Cardiac muscle cell (in vitro differentiated cells and primary cell): ENCODE measurements around the gene POU3F1. TPM values are rescaled to one million over a fixed set of nuclear protein-coding genes. Genes with fewer than 3 reads are reported as not detected.
A peak's percentile ranks its signal among the peaks of the same experiment; 100 is the strongest.

Source experiments
- DNase-seq, 2 donors: peaks; one replicate each; pipeline versions ENCODE4 v3.0.0 to v3.0.0-alpha.2; 2010 to 2017; ENCODE audit warnings: low read depth in 1 of 2, low spot score in 1 of 2
- H3K27ac ChIP-seq: fragments of 200-600 bp; sonication (generic); 2 replicates; pipeline ENCODE4 v1.5.1; 2016
- H3K27me3 ChIP-seq: fragments of 200-600 bp; sonication (generic); 2 replicates; pipeline ENCODE4 v1.6.0; 2016; ENCODE audit warnings: control low read depth
- H3K36me3 ChIP-seq: fragments of 200-600 bp; sonication (generic); 2 replicates; pipeline ENCODE4 v1.5.1; 2016; ENCODE audit warnings: control low read depth
- H3K4me1 ChIP-seq: fragments of 200-600 bp; sonication (generic); 2 replicates; pipeline ENCODE4 v1.8.1; 2017; ENCODE audit warnings: low read depth, mild to moderate bottlenecking, mixed run types
- H3K4me3 ChIP-seq: fragments of 200-600 bp; sonication (generic); 2 replicates; pipeline ENCODE4 v1.5.1; 2016; ENCODE audit warnings: mild to moderate bottlenecking
- H3K9me3 ChIP-seq: fragments of 200-600 bp; sonication (generic); 2 replicates; pipeline ENCODE4 v1.5.1; 2017; ENCODE audit warnings: low read depth, mild to moderate bottlenecking, control low read depth
- polyA plus RNA-seq: library from polyadenylated mRNA; unstranded; fragments of >200 nt; fragmentation: Nextera tagmentation; extraction: Ambion mirVana; gene quantifications from 2 replicates; pipeline ENCODE4 v1.2.1, GENCODE V29; 2016
- total RNA-seq: library from RNA; depleted of rRNA; stranded (reverse); fragments of >200 nt; gene quantifications from 2 replicates; pipeline ENCODE4 v1.2.3, GENCODE V29; 2016
- TF ChIP-seq, protein P1 (sequence below): IDR thresholded peaks from 2 replicates; pipeline ENCODE4 v1.5.1; 2012; ENCODE audit warnings: low read depth, mild to moderate bottlenecking, low read length

Gene POU3F1
- total and polyA plus RNA-seq, 2 experiments from 2014 or later = 0.07 to 0.30 TPM

DNA sequence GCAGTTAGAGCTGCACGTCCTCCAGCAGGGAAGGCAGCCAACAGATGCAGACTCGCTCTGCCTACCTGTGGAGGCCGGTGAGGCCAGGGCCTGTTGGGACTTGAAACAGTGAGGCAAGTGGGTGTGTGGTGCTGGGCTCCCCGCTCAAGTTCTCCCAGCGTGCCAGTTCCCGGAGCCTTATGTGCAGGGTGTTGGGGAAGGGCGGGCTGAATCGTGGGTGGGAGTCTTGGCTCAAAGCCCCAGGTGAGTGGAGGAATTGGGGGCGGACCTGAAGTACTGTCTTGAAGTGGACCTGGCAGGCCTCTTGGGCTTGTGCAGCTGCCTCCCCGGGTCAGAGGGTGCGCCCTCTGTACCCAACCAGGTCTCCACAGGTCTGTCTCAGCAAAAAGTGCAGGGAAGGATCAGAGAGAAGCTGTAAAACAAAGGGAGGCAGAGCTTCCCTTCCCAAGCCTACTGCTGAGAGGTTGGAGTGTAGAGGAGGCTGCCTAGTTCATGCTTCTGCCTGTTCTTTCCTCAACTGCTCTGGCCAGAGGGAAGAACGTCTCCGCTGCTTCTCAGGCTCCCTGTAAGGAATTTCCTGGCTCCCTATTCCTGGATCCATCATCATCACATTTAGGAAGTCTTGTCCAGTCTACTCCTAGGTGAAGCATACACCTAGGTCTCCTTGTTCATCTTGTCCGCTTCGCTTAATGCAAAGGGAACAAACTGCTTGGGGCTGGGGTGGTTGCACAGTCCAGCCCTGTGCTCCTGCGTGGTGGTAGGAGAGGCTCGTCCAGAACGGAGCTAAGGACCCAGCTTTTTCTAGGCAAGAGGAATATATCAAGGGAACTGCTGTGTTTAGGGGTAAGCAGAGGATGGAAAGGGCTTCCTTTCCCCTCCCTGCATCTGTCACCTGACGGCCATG lies 19.1 kb downstream of the POU3F1 start:
- Histone ChIP-seq H3K27me3 (no peaks in the 10 kb centered on the region), H3K4me3 (no peak overlapping the region), H3K9me3 (no peaks in the 10 kb centered on the region), H3K27ac (no peak overlapping the region), H3K4me1 (peaks cover 28% of the 10 kb centered on the region), H3K36me3 (peaks cover 29% of the 10 kb centered on the region)
- DNase-seq = no peak
- TF ChIP-seq, protein P1, sequence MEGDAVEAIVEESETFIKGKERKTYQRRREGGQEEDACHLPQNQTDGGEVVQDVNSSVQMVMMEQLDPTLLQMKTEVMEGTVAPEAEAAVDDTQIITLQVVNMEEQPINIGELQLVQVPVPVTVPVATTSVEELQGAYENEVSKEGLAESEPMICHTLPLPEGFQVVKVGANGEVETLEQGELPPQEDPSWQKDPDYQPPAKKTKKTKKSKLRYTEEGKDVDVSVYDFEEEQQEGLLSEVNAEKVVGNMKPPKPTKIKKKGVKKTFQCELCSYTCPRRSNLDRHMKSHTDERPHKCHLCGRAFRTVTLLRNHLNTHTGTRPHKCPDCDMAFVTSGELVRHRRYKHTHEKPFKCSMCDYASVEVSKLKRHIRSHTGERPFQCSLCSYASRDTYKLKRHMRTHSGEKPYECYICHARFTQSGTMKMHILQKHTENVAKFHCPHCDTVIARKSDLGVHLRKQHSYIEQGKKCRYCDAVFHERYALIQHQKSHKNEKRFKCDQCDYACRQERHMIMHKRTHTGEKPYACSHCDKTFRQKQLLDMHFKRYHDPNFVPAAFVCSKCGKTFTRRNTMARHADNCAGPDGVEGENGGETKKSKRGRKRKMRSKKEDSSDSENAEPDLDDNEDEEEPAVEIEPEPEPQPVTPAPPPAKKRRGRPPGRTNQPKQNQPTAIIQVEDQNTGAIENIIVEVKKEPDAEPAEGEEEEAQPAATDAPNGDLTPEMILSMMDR = no peak

DNA sequence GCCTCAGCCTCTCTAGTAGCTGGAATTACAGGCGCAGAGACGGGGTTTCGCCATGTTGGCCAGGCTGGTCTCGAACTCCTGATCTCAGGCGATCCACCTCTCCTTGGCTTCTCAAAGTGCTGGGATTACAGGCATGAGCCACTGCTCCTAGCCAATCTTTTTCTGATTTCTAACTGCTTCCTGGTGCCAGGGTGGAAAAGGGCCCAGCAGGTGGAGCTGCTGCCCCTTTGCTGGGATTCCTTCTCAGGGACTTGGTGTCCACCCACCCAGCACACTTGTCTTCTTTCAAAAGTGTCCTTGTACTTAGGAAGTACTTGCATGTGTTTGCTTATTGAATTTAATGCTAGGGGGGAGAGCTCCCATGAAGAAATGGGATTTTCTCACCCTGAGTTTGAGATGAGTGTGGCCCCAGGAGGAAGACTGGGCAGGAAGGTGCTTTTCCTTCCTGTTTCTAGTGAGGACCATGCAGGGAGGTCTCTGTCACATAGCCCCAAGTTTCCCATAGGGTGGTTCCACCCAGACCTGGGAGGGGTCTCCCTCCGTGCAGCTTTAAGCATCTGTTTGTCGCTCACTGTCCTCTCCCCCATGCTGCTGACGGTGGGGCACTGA lies 19.9 kb downstream of the POU3F1 start:
- DNase-seq = peak; percentile 67 to 72

DNA sequence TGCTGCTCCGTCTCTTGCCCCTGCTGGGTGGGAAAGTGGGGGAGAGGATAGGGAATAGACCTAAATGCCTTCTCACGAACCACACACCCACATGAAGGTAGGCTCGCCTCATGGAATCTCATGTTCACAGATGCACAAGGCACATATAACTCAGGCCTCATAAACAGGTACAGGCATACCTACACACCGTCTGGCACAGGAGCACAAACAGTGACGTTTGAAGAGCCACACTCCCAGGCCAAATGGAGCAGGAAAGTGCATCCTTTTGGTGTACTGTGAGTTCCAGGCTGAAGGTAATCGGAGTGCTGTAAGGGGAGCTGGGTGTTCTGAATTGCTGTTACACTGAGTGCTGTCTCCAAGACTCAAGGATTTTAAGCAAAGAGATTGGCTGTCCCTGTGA lies 20.9 kb downstream of the POU3F1 start:
- Histone ChIP-seq H3K36me3 (peaks cover 38% of the 10 kb centered on the region), H3K27ac (no peak overlapping the region), H3K4me3 (no peak overlapping the region), H3K4me1 (peaks cover 26% of the 10 kb centered on the region), H3K9me3 (no peaks in the 10 kb centered on the region), H3K27me3 (no peaks in the 10 kb centered on the region)
- TF ChIP-seq, protein P1 = no peak
- no peak for DNase-seq

More for the DNA sequence above, 19.9 kb downstream of the POU3F1 start:
- H3K27me3 ChIP-seq = no peaks in the 10 kb centered on the region
- H3K36me3 ChIP-seq = peaks cover 32% of the 10 kb centered on the region
- H3K9me3 ChIP-seq = no peaks in the 10 kb centered on the region
- no peak overlapping the region for H3K27ac ChIP-seq
- H3K4me1 ChIP-seq = peaks cover 28% of the 10 kb centered on the region
- H3K4me3 ChIP-seq = no peak overlapping the region
- TF ChIP-seq, protein P1 = peak; percentile 69

DNA sequence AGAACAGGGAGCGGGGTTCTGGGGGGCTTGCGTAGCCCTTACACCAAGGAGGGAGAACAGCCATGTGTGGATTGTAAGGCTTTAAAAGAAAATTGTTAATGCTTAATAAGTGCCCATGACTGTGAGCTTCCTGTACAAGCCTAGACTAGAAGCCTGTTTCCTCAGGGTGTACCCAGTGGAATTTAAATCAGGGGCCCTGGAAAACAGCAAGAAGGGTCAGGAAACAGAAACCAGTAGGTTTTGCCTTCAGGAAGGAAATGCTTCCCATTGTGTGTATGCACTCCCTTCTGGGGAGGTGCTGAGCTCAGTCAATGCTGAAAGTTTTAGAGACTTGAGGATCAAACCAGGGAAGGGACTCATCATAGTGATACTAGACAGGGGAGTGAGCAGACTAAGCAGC lies 21.4 kb downstream of the POU3F1 start:
- no peak for DNase-seq
- peaks cover 22% of the 10 kb centered on the region for H3K4me1 ChIP-seq
- no peaks in the 10 kb centered on the region for H3K27me3 ChIP-seq
- TF ChIP-seq, protein P1 = no peak
- no peaks in the 10 kb centered on the region for H3K9me3 ChIP-seq
- H3K4me3 ChIP-seq = no peak overlapping the region
- peaks cover 42% of the 10 kb centered on the region for H3K36me3 ChIP-seq
- H3K27ac ChIP-seq = no peak overlapping the region

DNA sequence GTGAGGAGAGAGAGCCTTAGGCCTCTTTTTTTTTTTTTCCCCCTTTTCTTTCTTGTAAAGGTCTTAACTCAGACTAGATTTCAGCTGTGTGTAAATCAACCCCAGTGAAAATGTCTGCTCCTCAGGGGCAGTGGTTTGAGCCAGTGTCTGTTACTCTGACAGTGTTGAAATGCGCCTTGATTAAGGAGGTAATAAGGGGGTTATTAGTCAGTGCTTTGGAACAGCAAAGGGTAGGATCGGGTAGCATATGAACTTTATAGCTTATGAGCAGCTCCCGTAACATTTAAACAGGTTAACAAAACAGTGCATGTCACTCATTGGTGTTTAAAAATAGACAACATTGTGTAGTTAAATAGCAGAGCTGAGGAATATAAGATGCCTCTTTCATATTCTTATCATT lies 23.8 kb downstream of the POU3F1 start:
- no peaks in the 10 kb centered on the region for H3K9me3 ChIP-seq
- DNase-seq = no peak

More for the DNA sequence above, 23.8 kb downstream of the POU3F1 start:
- H3K4me3 ChIP-seq = no peak overlapping the region
- no peaks in the 10 kb centered on the region for H3K27me3 ChIP-seq
- peaks cover 62% of the 10 kb centered on the region for H3K36me3 ChIP-seq
- TF ChIP-seq, protein P1 = no peak
- H3K4me1 ChIP-seq = no peaks in the 10 kb centered on the region
- no peak overlapping the region for H3K27ac ChIP-seq
